ENCODE results near the gene SPRN. TPM values are rescaled to one million over a fixed set of nuclear protein-coding genes. Genes with fewer than 3 reads are reported as not detected.

Gene SPRN
- total RNA-seq, 1 experiment from 2014 or later = not detected

GRCh38 chr10:133422223-133422806 is 2.1 kb downstream of the SPRN start:
- POLR2A ChIA-PET (ENCODE audit: unreplicated experiment) = no interaction called here
- intact Hi-C loops (cut with micrococcal nuclease; ENCODE audit: unreplicated experiment) = no loop called here
- DNase-seq = no peak
- TF ChIP-seq CTCF (conservative IDR thresholded peaks at IDR 0.05) = no peak
- no peaks in the 10 kb centered on the region for H3K9me2 ChIP-seq (ENCODE audit: insufficient read depth)
- no peaks in the 10 kb centered on the region for H3K4me1 ChIP-seq (replicated peaks; ENCODE audit: insufficient read depth)
- no peaks in the 10 kb centered on the region for H3K36me3 ChIP-seq (ENCODE audit: low read depth)
- BruUV-seq (replicated peaks) = no TSS peak
- H3K9me3 ChIP-seq (ENCODE audit: insufficient read depth, low read depth) = no peaks in the 10 kb centered on the region
- H3K27ac ChIP-seq = no peak overlapping the region
- H3K27me3 ChIP-seq (ENCODE audit: insufficient read depth, low read depth) = no peaks in the 10 kb centered on the region
- no peak overlapping the region for H2AFZ ChIP-seq
- H4K20me1 ChIP-seq (ENCODE audit: insufficient read depth) = no peaks in the 10 kb centered on the region
- H3F3A ChIP-seq (ENCODE audit: insufficient read depth, low read depth) = no peaks in the 10 kb centered on the region
- H3K4me2 ChIP-seq = no peak overlapping the region
- no peak overlapping the region for H3K4me3 ChIP-seq
- H3K79me2 ChIP-seq (ENCODE audit: low read depth) = no peaks in the 10 kb centered on the region
- CTCF ChIA-PET = interaction anchor here (0.6 kb wide), 1 partner anchor 376 kb away, joined by 3 read pairs; no protein-coding TSS in a partner anchor

GRCh38 chr10:133421336-133422222 is 2.8 kb downstream of the SPRN start:
- POLR2A ChIA-PET (ENCODE audit: unreplicated experiment) = no interaction called here
- H3K4me3 ChIP-seq = no peak overlapping the region
- H3K79me2 ChIP-seq (ENCODE audit: low read depth) = no peaks in the 10 kb centered on the region
- no peaks in the 10 kb centered on the region for H4K20me1 ChIP-seq (ENCODE audit: insufficient read depth)
- no peak overlapping the region for H2AFZ ChIP-seq
- H3K36me3 ChIP-seq (ENCODE audit: low read depth) = no peaks in the 10 kb centered on the region
- H3K4me1 ChIP-seq (replicated peaks; ENCODE audit: insufficient read depth) = no peaks in the 10 kb centered on the region
- H3K4me2 ChIP-seq = no peak overlapping the region
- no peaks in the 10 kb centered on the region for H3K9me3 ChIP-seq (ENCODE audit: insufficient read depth, low read depth)
- CTCF ChIA-PET = no interaction called here
- intact Hi-C loops (cut with micrococcal nuclease; ENCODE audit: unreplicated experiment) = no loop called here
- no peak for DNase-seq
- H3F3A ChIP-seq (ENCODE audit: insufficient read depth, low read depth) = no peaks in the 10 kb centered on the region
- no peak overlapping the region for H3K27ac ChIP-seq
- BruUV-seq (replicated peaks) = no TSS peak
- no peaks in the 10 kb centered on the region for H3K27me3 ChIP-seq (ENCODE audit: insufficient read depth, low read depth)
- no peak for TF ChIP-seq EZH2 (IDR thresholded peaks at IDR 0.05; ENCODE audit: low read depth)
- TF ChIP-seq CTCF (conservative IDR thresholded peaks at IDR 0.05) = no peak
- no peaks in the 10 kb centered on the region for H3K9me2 ChIP-seq (ENCODE audit: insufficient read depth)

GRCh38 chr10:133420579-133420978 is 3.8 kb downstream of the SPRN start:
- TF ChIP-seq EZH2 (IDR thresholded peaks at IDR 0.05; ENCODE audit: low read depth) = no peak
- TF ChIP-seq CTCF (conservative IDR thresholded peaks at IDR 0.05) = no peak
- Histone ChIP-seq H3K9me2 (ENCODE audit: insufficient read depth) (no peaks in the 10 kb centered on the region), H3K4me1 (replicated peaks; ENCODE audit: insufficient read depth) (no peaks in the 10 kb centered on the region), H3K27me3 (ENCODE audit: insufficient read depth, low read depth) (no peaks in the 10 kb centered on the region), H3K36me3 (ENCODE audit: low read depth) (no peaks in the 10 kb centered on the region), H3K4me2 (no peak overlapping the region), H4K20me1 (ENCODE audit: insufficient read depth) (no peaks in the 10 kb centered on the region), H3K9me3 (ENCODE audit: insufficient read depth, low read depth) (no peaks in the 10 kb centered on the region), H3F3A (ENCODE audit: insufficient read depth, low read depth) (no peaks in the 10 kb centered on the region), H3K79me2 (ENCODE audit: low read depth) (no peaks in the 10 kb centered on the region), H3K4me3 (no peak overlapping the region), H2AFZ (no peak overlapping the region), H3K27ac (no peak overlapping the region)
- intact Hi-C loops (cut with micrococcal nuclease; ENCODE audit: unreplicated experiment) = no loop called here
- POLR2A ChIA-PET (ENCODE audit: unreplicated experiment) = no interaction called here
- CTCF ChIA-PET = no interaction called here
- no peak for DNase-seq
- no TSS peak for BruUV-seq (replicated peaks)

Data from PC-9 (cell line).